Measurements from ENCODE around the gene KCNK10. TPM values are rescaled to one million over a fixed set of nuclear protein-coding genes. Genes with fewer than 3 reads are reported as not detected.
"Not testable (repeated sequence)": the region's sequence is repeated elsewhere in the genome, so short reads cannot be mapped to it uniquely, and the experiment has no call there.

KCNK10 gene
- total RNA-seq, 2 donors from 2014 or later, result not detected

GRCh38 chr14:88266474-88266873 is 56.6 kb downstream of the KCNK10 start:
- Histone ChIP-seq H3K9me3 (no peaks in the 10 kb centered on the region), H3K27me3 (no peaks in the 10 kb centered on the region), H3K36me3 (no peaks in the 10 kb centered on the region), H3K27ac (no peak overlapping the region), H3K4me3 (no peak overlapping the region), H3K4me1 (no peaks in the 10 kb centered on the region)
- no peak for DNase-seq (ENCODE audit: low spot score)
- TF ChIP-seq, protein P1, sequence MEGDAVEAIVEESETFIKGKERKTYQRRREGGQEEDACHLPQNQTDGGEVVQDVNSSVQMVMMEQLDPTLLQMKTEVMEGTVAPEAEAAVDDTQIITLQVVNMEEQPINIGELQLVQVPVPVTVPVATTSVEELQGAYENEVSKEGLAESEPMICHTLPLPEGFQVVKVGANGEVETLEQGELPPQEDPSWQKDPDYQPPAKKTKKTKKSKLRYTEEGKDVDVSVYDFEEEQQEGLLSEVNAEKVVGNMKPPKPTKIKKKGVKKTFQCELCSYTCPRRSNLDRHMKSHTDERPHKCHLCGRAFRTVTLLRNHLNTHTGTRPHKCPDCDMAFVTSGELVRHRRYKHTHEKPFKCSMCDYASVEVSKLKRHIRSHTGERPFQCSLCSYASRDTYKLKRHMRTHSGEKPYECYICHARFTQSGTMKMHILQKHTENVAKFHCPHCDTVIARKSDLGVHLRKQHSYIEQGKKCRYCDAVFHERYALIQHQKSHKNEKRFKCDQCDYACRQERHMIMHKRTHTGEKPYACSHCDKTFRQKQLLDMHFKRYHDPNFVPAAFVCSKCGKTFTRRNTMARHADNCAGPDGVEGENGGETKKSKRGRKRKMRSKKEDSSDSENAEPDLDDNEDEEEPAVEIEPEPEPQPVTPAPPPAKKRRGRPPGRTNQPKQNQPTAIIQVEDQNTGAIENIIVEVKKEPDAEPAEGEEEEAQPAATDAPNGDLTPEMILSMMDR (IDR thresholded peaks at IDR 0.05), result no peak

- no peaks in the 10 kb centered on the region for H3K4me1 ChIP-seq
- no peak overlapping the region for H3K4me3 ChIP-seq
- no peak for DNase-seq (ENCODE audit: low spot score)
- H3K9me3 ChIP-seq, result no peaks in the 10 kb centered on the region
- no peaks in the 10 kb centered on the region for H3K36me3 ChIP-seq
- TF ChIP-seq, protein P1 (IDR thresholded peaks at IDR 0.05), result no peak
- H3K27ac ChIP-seq, result no peak overlapping the region
- no peaks in the 10 kb centered on the region for H3K27me3 ChIP-seq
Observed at GRCh38 chr14:88264116-88264515, 59.0 kb downstream of the KCNK10 start.

GRCh38 chr14:88261302-88261701 is 61.8 kb downstream of the KCNK10 start:
- not testable (repeated sequence) for H3K27me3 ChIP-seq; DNase-seq (ENCODE audit: low spot score); H3K9me3 ChIP-seq; H3K27ac ChIP-seq; H3K4me1 ChIP-seq; H3K4me3 ChIP-seq; H3K36me3 ChIP-seq

DNA sequence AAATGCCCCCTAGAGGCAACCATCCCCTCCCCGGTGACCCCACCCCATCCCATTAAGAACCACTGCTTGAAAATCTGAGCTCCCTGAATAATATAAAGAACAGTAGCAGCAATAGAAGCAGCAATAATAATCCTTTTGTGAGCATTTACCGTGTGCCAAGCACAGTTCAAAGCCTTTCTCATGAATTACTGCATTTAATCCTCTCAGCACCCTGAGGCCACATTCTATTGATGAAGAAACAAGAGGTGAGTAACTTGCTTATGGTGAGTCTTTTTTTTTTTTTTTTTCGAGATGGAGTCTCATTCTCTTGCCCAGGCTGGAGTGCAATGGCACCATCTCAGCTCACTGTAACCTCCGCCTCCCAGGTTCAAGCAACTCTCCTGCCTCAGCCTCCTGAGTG is 65.0 kb downstream of the KCNK10 start:
- Histone ChIP-seq H3K36me3 (no peaks in the 10 kb centered on the region), H3K9me3 (no peaks in the 10 kb centered on the region), H3K27me3 (no peaks in the 10 kb centered on the region), H3K4me1 (no peaks in the 10 kb centered on the region), H3K4me3 (no peak overlapping the region), H3K27ac (no peak overlapping the region)
- DNase-seq (ENCODE audit: low spot score), result no peak
- TF ChIP-seq, protein P1 (IDR thresholded peaks at IDR 0.05), result no peak

GRCh38 chr14:88256997-88257950 is 65.8 kb downstream of the KCNK10 start:
- Histone ChIP-seq H3K4me1 (no peaks in the 10 kb centered on the region), H3K27me3 (no peaks in the 10 kb centered on the region), H3K4me3 (no peak overlapping the region), H3K9me3 (no peaks in the 10 kb centered on the region), H3K36me3 (no peaks in the 10 kb centered on the region), H3K27ac (no peak overlapping the region)
- DNase-seq (ENCODE audit: low spot score), result no peak
- TF ChIP-seq, protein P1 (IDR thresholded peaks at IDR 0.05), result no peak

DNA sequence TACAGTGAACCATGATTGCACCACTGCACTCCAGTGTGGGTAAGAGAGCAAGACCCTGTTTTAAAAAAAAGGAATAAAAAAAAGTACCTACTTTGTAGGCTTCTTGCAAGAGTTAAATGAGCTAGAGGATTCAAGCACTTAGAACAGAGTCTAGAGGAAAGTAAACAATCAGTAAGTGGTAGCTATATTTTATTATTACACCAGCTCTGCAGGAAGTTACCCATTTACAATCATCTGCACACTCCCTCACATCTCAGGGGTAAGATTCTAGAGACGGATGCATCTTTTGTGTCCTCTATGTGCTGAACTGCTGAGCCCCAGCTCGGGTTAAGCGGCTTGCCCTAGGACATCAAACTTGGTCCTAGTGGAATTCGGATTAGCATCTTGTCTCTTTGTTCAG is 67.3 kb downstream of the KCNK10 start:
- no peak overlapping the region for H3K4me3 ChIP-seq
- H3K27me3 ChIP-seq, result no peaks in the 10 kb centered on the region
- H3K27ac ChIP-seq, result no peak overlapping the region
- no peak for DNase-seq (ENCODE audit: low spot score)
- TF ChIP-seq, protein P1 (IDR thresholded peaks at IDR 0.05), result no peak
- no peaks in the 10 kb centered on the region for H3K4me1 ChIP-seq
- H3K9me3 ChIP-seq, result no peaks in the 10 kb centered on the region
- no peaks in the 10 kb centered on the region for H3K36me3 ChIP-seq
